Peyer's patch (tissue), 4 donors: ENCODE data around the gene SLC26A2. TPM values are rescaled to one million over a fixed set of nuclear protein-coding genes. Genes with fewer than 3 reads are reported as not detected.

Experiments
- DNase-seq, 3 donors: peaks; one replicate each; pipeline ENCODE4 v3.0.0-alpha.2; 2017 to 2019
- H3K27ac ChIP-seq, 4 donors: fragments of 200-600 bp; sonication (generic); one replicate each; pipeline ENCODE4 v1.5.1; 2016 to 2019
- H3K27me3 ChIP-seq, 2 donors: fragments of 200-600 bp; sonication (generic); one replicate each; pipeline ENCODE4 v1.5.1; 2019
- H3K36me3 ChIP-seq, 3 donors: fragments of 200-600 bp; sonication (generic); one replicate each; pipeline ENCODE4 v1.5.1; 2016 to 2019
- H3K4me1 ChIP-seq, 4 donors: fragments of 200-600 bp; sonication (generic); one replicate each; pipeline ENCODE4 v1.5.1; 2016 to 2019
- H3K4me3 ChIP-seq, 4 donors: fragments of 200-600 bp; sonication (generic); 1 replicate in 3 of 4; 2 replicates in 1 of 4; pipeline ENCODE4 v1.5.1; 2016 to 2019; ENCODE audit warnings: mild to moderate bottlenecking in 1 of 4
- H3K9me3 ChIP-seq, 4 donors: fragments of 200-600 bp; sonication (generic); one replicate each; pipeline ENCODE4 v1.5.1; 2016 to 2019; ENCODE audit warnings: mild to moderate bottlenecking in 1 of 4
- POLR2A ChIP-seq, 2 donors: fragments of 450-650 bp; IDR thresholded peaks; one replicate each; pipeline ENCODE4 v1.5.1; 2017; ENCODE audit warnings: antibody characterized with exemption in 2 of 2, mild to moderate bottlenecking in 2 of 2, moderate library complexity in 2 of 2
- total RNA-seq, 4 donors: library from RNA; depleted of rRNA; stranded (reverse); fragments of >200 nt; gene quantifications; one replicate each; pipeline ENCODE4 v1.1.0, GENCODE V29; 2016
- TF ChIP-seq, protein P1 (sequence below), 6 experiments: fragments of 450-650 bp in 4 of 6; fragments of 200-600 bp in 2 of 6; sonication (generic) in 1 of 6; IDR thresholded peaks; one replicate each; pipeline ENCODE4 v1.5.1; 2017 to 2019; ENCODE audit warnings: antibody characterized with exemption in 6 of 6, mild to moderate bottlenecking in 3 of 6, moderate library complexity in 1 of 6

Gene SLC26A2
- total RNA-seq, 4 donors from 2014 or later = 7.4 to 87.4 (median 52.1) TPM

DNA sequence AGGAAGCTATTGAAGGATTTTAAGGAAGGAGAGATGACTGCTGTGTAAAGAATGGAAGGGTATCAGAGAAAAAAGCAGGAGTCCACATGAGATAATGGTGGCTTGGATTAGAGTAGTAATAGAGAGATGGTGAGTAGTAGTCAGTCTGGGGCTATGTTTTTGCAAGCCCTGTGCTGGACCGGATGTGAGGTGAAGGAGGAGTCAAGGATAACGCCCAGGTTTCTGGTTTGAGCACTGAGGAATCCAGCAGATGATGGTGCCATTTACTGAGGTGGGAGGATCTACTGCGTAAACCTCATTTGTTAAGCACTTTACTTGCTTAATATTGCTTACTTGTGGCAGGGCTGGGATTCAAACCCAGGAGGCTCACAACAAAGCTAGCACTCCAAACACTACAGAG is 38.8 kb downstream of the SLC26A2 start:
- Histone ChIP-seq H3K9me3 (no peaks in the 10 kb centered on the region), H3K27ac (peak overlapping the region in 1 of 4 donors; percentile 94), H3K36me3 (peaks cover 0 to 4% (median 0%) of the 10 kb centered on the region in 3 donors), H3K4me1 (peaks cover 0 to 28% (median 0%) of the 10 kb centered on the region in 4 donors), H3K4me3 (peak overlapping the region in 2 of 4 donors; percentile 91 to 98), H3K27me3 (no peaks in the 10 kb centered on the region)
- TF ChIP-seq POLR2A (IDR thresholded peaks at IDR 0.05) = no peak
- TF ChIP-seq, protein P1, sequence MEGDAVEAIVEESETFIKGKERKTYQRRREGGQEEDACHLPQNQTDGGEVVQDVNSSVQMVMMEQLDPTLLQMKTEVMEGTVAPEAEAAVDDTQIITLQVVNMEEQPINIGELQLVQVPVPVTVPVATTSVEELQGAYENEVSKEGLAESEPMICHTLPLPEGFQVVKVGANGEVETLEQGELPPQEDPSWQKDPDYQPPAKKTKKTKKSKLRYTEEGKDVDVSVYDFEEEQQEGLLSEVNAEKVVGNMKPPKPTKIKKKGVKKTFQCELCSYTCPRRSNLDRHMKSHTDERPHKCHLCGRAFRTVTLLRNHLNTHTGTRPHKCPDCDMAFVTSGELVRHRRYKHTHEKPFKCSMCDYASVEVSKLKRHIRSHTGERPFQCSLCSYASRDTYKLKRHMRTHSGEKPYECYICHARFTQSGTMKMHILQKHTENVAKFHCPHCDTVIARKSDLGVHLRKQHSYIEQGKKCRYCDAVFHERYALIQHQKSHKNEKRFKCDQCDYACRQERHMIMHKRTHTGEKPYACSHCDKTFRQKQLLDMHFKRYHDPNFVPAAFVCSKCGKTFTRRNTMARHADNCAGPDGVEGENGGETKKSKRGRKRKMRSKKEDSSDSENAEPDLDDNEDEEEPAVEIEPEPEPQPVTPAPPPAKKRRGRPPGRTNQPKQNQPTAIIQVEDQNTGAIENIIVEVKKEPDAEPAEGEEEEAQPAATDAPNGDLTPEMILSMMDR (IDR thresholded peaks at IDR 0.05) = no peak
- DNase-seq = no peak

DNA sequence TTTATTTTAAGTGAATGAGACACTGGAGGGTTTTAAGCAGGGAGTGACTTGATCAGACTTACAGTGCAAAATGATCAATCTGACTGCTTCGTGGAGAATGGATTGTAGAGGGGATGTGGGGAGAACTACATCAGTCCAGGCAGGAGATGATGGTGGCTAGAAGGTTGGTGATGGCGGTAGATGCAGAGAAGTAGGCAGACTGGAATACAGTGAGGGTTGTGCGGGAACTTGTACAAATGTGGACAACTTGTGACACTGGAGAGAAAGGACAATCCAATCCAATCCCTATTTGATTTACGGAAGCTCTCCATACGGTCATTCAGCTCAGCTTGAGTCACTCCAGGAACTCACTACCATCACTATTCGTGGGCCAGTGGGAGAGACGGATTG is 39.3 kb downstream of the SLC26A2 start:
- peaks cover 0 to 28% (median 0%) of the 10 kb centered on the region in 4 donors for H3K4me1 ChIP-seq
- no peaks in the 10 kb centered on the region for H3K9me3 ChIP-seq
- peaks cover 0 to 4% (median 0%) of the 10 kb centered on the region in 3 donors for H3K36me3 ChIP-seq
- TF ChIP-seq, protein P1 (IDR thresholded peaks at IDR 0.05) = no peak
- no peak for TF ChIP-seq POLR2A (IDR thresholded peaks at IDR 0.05)
- H3K4me3 ChIP-seq = peak overlapping the region; percentile 83 to 99 (median 94)
- peak overlapping the region; percentile 87 to 94 (median 90) for H3K27ac ChIP-seq
- DNase-seq = no peak
- H3K27me3 ChIP-seq = no peaks in the 10 kb centered on the region

DNA sequence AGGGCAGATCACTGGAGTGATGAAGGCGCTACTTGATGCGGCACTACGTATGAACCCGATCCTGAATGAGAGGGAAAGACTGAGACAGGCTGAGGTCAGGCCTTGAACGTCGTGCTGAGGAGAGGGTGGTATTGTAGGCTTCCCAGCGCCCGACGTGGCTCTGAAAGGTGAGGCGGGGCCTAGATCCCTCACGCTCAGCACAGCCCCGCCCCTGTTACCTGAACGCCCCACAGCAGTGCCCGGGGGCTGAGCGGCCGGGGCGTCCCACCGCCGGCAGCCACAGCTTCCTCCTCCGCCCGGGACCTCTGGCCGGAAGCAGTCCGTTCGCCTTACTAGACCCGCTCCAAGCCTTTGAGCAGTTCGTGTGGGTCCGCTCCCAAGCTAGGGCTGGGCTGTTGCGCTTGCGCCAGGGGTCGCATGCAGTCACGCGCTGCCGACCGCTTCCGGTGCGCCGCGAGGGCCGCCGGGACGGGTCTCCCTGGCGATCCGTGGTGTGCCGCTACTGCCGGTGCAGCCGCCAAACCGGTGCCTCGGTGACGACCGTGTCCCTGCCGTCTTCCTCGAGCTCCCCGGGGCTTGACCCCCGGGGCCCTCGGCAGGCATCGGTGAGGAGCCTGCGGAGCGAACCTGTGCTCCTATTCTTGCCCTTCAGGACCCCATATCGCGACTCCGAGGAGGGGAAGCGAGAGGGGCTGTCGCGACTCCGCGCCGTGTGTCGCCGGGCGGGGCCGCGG is 39.9 kb downstream of the SLC26A2 start, which contains the start of the genes HMGXB3 and TIGD6:
HMGXB3 (plus strand) TSS at position 484 of the 734 bp plus-strand sequence. CDS start 4,114 bp downstream, outside the sequence.
TIGD6 (minus strand) TSS at position 399 of the 734 bp plus-strand sequence. CDS start 4,306 bp downstream, outside the sequence.
- H3K9me3 ChIP-seq = no peaks in the 10 kb centered on the region
- TF ChIP-seq, protein P1 (IDR thresholded peaks at IDR 0.05) = peak in 2 of 6 experiments; percentile 7 to 32
- peak; percentile 58 to 68 for TF ChIP-seq POLR2A (IDR thresholded peaks at IDR 0.05)
- H3K27ac ChIP-seq = peak within 1 kb of the TSS; percentile 87 to 94 (median 90)
- H3K36me3 ChIP-seq = no peaks in the 10 kb centered on the region
- peak within 1 kb of the TSS; percentile 83 to 99 (median 94) for H3K4me3 ChIP-seq
- DNase-seq = peak; percentile 91 to 96 (median 91)
- peaks cover 0 to 28% (median 0%) of the 10 kb centered on the region in 4 donors for H3K4me1 ChIP-seq
- no peaks in the 10 kb centered on the region for H3K27me3 ChIP-seq

DNA sequence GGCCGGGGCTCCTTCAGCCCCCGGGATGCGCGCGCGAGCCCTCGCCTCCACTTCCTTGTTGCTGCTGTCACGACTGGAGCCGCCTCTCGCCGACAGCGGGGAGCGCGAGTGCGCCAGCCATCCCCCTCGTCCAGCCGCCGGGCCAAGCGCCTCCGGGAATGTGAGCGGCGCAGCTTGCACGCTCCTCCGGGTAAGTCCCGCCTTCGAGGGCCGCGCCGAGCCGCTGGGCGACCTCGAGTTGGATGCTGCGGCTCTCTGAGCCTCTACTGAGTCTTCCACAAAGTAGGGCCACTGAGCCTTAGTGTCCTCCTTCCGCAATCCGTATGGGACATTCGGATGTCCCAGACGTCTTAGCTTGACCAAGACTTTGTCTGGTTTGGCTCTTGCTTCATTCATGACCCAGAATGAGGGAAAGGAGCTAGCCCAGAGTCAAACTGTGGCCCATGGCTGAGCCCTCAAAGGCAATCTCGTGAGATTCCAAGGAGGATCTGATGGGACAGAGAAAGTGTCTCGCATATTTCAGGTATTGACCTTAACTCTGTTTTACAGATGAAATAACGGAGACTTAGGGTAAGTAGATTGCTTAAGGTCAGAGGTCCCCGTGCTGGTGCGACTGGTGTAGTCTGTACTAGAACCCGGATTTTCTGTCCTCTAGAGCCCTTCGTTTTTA is 40.6 kb downstream of the SLC26A2 start:
- TF ChIP-seq, protein P1 (IDR thresholded peaks at IDR 0.05) = no peak
- TF ChIP-seq POLR2A (IDR thresholded peaks at IDR 0.05) = no peak
- peak overlapping the region; percentile 87 to 94 (median 90) for H3K27ac ChIP-seq
- H3K36me3 ChIP-seq = peaks cover 0 to under 1% (median 0%) of the 10 kb centered on the region in 3 donors
- H3K4me3 ChIP-seq = peak overlapping the region; percentile 83 to 99 (median 94)
- no peaks in the 10 kb centered on the region for H3K27me3 ChIP-seq
- peak; percentile 23 to 69 (median 61) for DNase-seq
- H3K9me3 ChIP-seq = no peaks in the 10 kb centered on the region
- peaks cover 0 to 28% (median 0%) of the 10 kb centered on the region in 4 donors for H3K4me1 ChIP-seq

DNA sequence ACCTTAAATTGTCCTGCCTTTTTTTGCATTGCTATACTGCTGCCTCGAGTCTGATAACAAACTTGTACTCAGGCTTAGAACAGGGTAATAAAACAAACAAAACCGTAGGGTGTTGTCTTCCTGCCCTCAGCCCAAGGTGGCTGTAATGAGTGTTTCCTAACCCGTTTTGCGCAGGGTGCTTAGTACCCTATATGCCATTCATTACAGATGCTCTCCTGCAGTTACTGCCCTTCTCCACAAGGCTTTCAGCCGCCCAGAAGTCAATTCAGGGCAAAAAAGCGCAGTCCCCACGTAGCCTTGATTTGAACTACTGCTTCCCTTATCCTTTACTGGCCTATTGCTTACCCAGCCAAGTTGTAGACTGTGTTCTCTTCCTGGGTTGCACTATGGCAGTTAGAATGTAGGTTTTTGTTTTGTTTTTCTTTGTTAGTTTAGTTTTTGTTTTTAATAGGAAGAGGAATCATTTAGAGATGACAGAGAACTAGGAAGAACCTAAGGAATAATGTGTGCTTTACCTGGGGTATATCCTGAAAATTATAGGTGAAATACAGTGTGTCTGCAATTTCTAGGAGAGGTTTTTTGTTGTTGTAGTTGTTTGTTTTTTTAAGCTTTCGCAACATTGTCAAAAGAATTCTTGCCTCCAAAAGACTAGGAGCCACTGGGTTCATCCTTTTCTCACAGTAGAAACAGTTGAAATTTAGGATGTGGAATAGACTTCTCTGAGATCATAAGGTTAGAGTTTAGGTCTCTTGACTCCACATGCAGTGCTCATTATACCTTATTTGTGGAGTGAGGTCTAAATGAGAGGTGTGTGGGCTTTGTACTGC is 41.3 kb downstream of the SLC26A2 start:
- no peaks in the 10 kb centered on the region for H3K27me3 ChIP-seq
- no peak for TF ChIP-seq POLR2A (IDR thresholded peaks at IDR 0.05)
- TF ChIP-seq, protein P1 (IDR thresholded peaks at IDR 0.05) = peak; percentile 11 to 74 (median 60)
- DNase-seq = peak in 2 of 3 donors; percentile 27 to 76
- H3K4me3 ChIP-seq = peak overlapping the region; percentile 83 to 99 (median 94)
- H3K27ac ChIP-seq = peak overlapping the region; percentile 87 to 94 (median 90)
- H3K9me3 ChIP-seq = no peaks in the 10 kb centered on the region
- peaks cover 0 to 28% (median 0%) of the 10 kb centered on the region in 4 donors for H3K4me1 ChIP-seq
- peaks cover 0 to 8% (median 0%) of the 10 kb centered on the region in 3 donors for H3K36me3 ChIP-seq
